Endothelial cell of umbilical vein (primary cell): ENCODE measurements around the gene L2HGDH. TPM values are rescaled to one million over a fixed set of nuclear protein-coding genes. Genes with fewer than 3 reads are reported as not detected.

ENCODE experiments used
- BruUV-seq: library from RNA; stranded (reverse); fragments of 400-500 nt; replicated peaks from 2 replicates; lab custom pipeline; 2021; lab: Mats Ljungman, UMichigan
- CTCF ChIA-PET: fragments of 300-600, 350-600 bp; sonication (Branson Sonifier 250); formaldehyde crosslinking; loops from one replicate; lab custom pipeline; 2021; ENCODE audit warnings: antibody characterized with exemption, inconsistent platforms; lab: Charles Lee
- POLR2A ChIA-PET: fragments of 300-600, 350-600 bp; sonication (Branson Sonifier 250); formaldehyde crosslinking; loops from one replicate; lab custom pipeline; 2021; ENCODE audit warnings: antibody characterized with exemption, inconsistent platforms; lab: Charles Lee
- DNase-seq: peaks from one replicate; pipeline ENCODE4 v3.0.0-alpha.2; 2011; ENCODE audit warnings: low read depth, low spot score
- FAIRE-seq: peaks from 2 replicates; lab custom pipeline; 2011; peaks lifted over from hg19 to GRCh38; lab: Jason Lieb, UNC
- H2AFZ ChIP-seq: 2 replicates; pipeline ENCODE4 v1.6.0; 2012; ENCODE audit warnings: low read depth, low read length, control low read depth, inconsistent platforms
- H3K27ac ChIP-seq: 2 replicates; pipeline ENCODE4 v1.5.1; 2011; ENCODE audit warnings: low read depth, mild to moderate bottlenecking, control low read depth, low read length, moderate library complexity; ENCODE audit not compliant: insufficient read depth
- H3K27me3 ChIP-seq, 2 experiments: 2 replicates each; pipeline versions ENCODE4 v1.6.0 to v1.6.1; 2011; ENCODE audit warnings: low read length in 2 of 2, mixed read lengths in 1 of 2; ENCODE audit not compliant: control insufficient read depth in 2 of 2, insufficient read depth in 2 of 2
- H3K36me3 ChIP-seq, 2 experiments: 2 replicates in 1 of 2; 3 replicates in 1 of 2; pipeline ENCODE4 v1.5.1; 2011; ENCODE audit warnings: low read length in 2 of 2, mild to moderate bottlenecking in 1 of 2, moderate library complexity in 1 of 2; ENCODE audit not compliant: control insufficient read depth in 2 of 2, insufficient read depth in 2 of 2; ENCODE audit errors: extremely low read depth in 1 of 2
- H3K4me1 ChIP-seq: 3 replicates; pipeline ENCODE4 v1.5.1; 2011; ENCODE audit warnings: mild to moderate bottlenecking, low read length; ENCODE audit not compliant: control insufficient read depth, insufficient read depth; ENCODE audit errors: extremely low read depth
- H3K4me2 ChIP-seq: 2 replicates; pipeline ENCODE4 v1.6.1; 2011; ENCODE audit warnings: low read length, control low read depth, mixed read lengths; ENCODE audit not compliant: insufficient read depth
- H3K4me3 ChIP-seq, 3 experiments: fragments of 200-600 bp in 1 of 3; sonication (generic), shearing (Covaris generic) in 1 of 3; replicated peaks in 1 of 3; 2 replicates each; pipeline ENCODE4 v1.5.1; 2011 to 2016; ENCODE audit warnings: control low read depth in 3 of 3, low read length in 3 of 3, mild to moderate bottlenecking in 2 of 3, inconsistent platforms in 1 of 3, low read depth in 1 of 3, moderate library complexity in 1 of 3; ENCODE audit not compliant: insufficient read depth in 1 of 3
- H3K79me2 ChIP-seq: 2 replicates; pipeline ENCODE4 v1.6.0; 2012; ENCODE audit warnings: low read length, inconsistent platforms; ENCODE audit not compliant: control insufficient read depth, insufficient read depth
- H3K9ac ChIP-seq: replicated peaks from 2 replicates; pipeline ENCODE3; 2011; ENCODE audit warnings: low read length, control low read depth; ENCODE audit not compliant: insufficient read depth; ENCODE audit errors: extremely low read depth
- H3K9me1 ChIP-seq: replicated peaks from 3 replicates; pipeline ENCODE4 v1.6.0; 2011; ENCODE audit warnings: mild to moderate bottlenecking, low read length; ENCODE audit not compliant: control insufficient read depth, insufficient read depth; ENCODE audit errors: extremely low read depth
- H3K9me3 ChIP-seq: replicated peaks from 2 replicates; pipeline ENCODE4 v1.5.1; 2012; ENCODE audit warnings: low read length, inconsistent platforms; ENCODE audit not compliant: control insufficient read depth, insufficient read depth
- H4K20me1 ChIP-seq: replicated peaks from 2 replicates; pipeline ENCODE3; 2011; ENCODE audit warnings: mild to moderate bottlenecking, low read length; ENCODE audit not compliant: control insufficient read depth, insufficient read depth; ENCODE audit errors: extremely low read depth
- CTCF ChIP-seq, 2 donors: IDR thresholded peaks; 1 replicate in 1 of 2; 2 replicates in 1 of 2; pipeline ENCODE4 v1.5.1; 2011; ENCODE audit warnings: low read length in 2 of 2, mild to moderate bottlenecking in 2 of 2, moderate library complexity in 2 of 2, control low read depth in 1 of 2, inconsistent platforms in 1 of 2, low read depth in 1 of 2; ENCODE audit not compliant: insufficient read depth in 1 of 2; ENCODE audit errors: extremely low read depth in 1 of 2
- FOS ChIP-seq: IDR thresholded peaks from 2 replicates; pipeline ENCODE4 v1.6.1; 2011; ENCODE audit warnings: mild to moderate bottlenecking, low read length, moderate library complexity, borderline replicate concordance; ENCODE audit not compliant: insufficient read depth
- MYC ChIP-seq: IDR thresholded peaks from one replicate; pipeline ENCODE4 v1.6.1; 2011; ENCODE audit warnings: mild to moderate bottlenecking, low read depth, low read length
- POLR2AphosphoS5 ChIP-seq: IDR thresholded peaks from 2 replicates; pipeline ENCODE4 v1.6.1; 2012; ENCODE audit warnings: low read depth, mild to moderate bottlenecking, control low read depth, low read length, moderate library complexity; ENCODE audit not compliant: insufficient read depth
- dilution Hi-C: fragments of 300-500 bp; cut with MboI; formaldehyde crosslinking; loops from one replicate; pipeline ENCODE4 v1.15.0; 2019; ENCODE audit warnings: low sequenced_read_pairs; ENCODE audit not compliant: extremely low pct_ligation_motif_present
- intact Hi-C: fragments of 100-400 bp; cut with micrococcal nuclease; formaldehyde crosslinking; loops from one replicate; pipeline ENCODE4 v1.10.0; 2022
- polyA plus RNA-seq, 4 experiments: library from polyadenylated mRNA; depleted of rRNA in 3 of 4; stranded (reverse) in 3 of 4; unstranded in 1 of 4; fragments of >200 nt; gene quantifications; 2 replicates each; pipeline versions ENCODE4 v1.2.1 to v1.2.3, GENCODE V29; 2011 to 2012; ENCODE audit warnings: missing spikeins in 1 of 4
- total RNA-seq: library from RNA; stranded (reverse); gene quantifications from 2 replicates; pipeline ENCODE4 v1.2.3, GENCODE V29; 2021

Gene L2HGDH
- total and polyA plus RNA-seq, 2 donors (not counting 3 experiments of a cell fraction or from before 2014, with no cell fraction given): 2.5 to 5.3 TPM

DNA sequence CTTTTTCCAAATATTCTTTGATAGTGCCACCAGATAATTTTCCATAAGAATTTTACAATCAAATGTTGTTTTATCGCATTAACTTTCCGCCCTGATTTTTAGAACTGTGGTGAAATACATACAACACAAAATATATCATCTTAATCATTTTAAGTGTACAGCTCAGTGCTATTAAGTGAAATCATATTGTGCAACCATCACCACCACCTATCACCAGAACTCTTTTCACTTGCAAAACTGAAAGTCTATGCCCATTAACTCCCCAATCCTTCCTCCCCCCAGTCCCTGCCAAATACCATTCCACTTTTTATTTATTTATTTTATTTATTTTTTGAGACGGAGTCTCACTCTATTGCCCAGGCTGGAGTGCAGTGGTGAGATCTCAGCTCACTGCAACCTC lies 48.1 kb upstream of the L2HGDH start:
- FAIRE-seq (no peak), DNase-seq (no peak)
- BruUV-seq: no TSS peak
- dilution Hi-C loops: no loop called here
- H2AFZ ChIP-seq: no peak overlapping the region
- ChIA-PET CTCF (interaction anchor here (1.1 to 1.4 kb wide), 2 partner anchors 16 to 39 kb away, joined by 3 read pairs; no protein-coding TSS in a partner anchor), POLR2A (interaction anchor here (0.6 kb wide), 1 partner anchor 11 kb away, joined by 3 read pairs; no protein-coding TSS in a partner anchor)
- no peaks in the 10 kb centered on the region for H3K79me2 ChIP-seq
- TF ChIP-seq MYC: no peak
- no peak for TF ChIP-seq CTCF (IDR thresholded peaks at IDR 0.05; ENCODE audit: extremely low read depth in 1 of 2, insufficient read depth in 1 of 2, low read depth in 1 of 2, low read length in 2 of 2)
- no peak overlapping the region for H3K4me3 ChIP-seq
- no peaks in the 10 kb centered on the region for H3K9me3 ChIP-seq
- H3K9ac ChIP-seq: no peak overlapping the region
- no peaks in the 10 kb centered on the region for H3K27me3 ChIP-seq
- H3K4me2 ChIP-seq: no peak overlapping the region
- no peaks in the 10 kb centered on the region for H4K20me1 ChIP-seq
- H3K36me3 ChIP-seq: no peaks in the 10 kb centered on the region
- intact Hi-C loops: no loop called here
- H3K4me1 ChIP-seq: peaks cover 12% of the 10 kb centered on the region
- H3K27ac ChIP-seq: no peak overlapping the region
- H3K9me1 ChIP-seq: no peaks in the 10 kb centered on the region

DNA sequence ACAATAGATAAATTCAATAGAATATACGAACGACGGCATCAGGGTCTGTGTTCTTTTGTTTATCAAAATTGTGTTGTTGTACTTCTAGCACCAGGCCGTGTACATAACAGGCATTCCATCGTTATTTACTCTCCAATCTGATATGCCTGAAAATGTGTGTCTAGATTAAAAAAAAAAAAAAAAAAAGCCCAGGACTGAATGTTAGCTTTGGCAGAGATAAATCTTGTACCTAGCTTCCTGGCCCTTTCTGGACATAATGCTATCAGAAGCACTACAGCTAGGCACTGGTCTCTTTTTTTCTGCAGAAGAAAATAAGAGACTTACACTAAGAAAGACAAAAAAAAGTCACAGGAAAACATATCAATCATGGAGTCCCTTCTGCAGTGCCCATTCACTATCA lies 47.6 kb upstream of the L2HGDH start:
- intact Hi-C loops: no loop called here
- ChIA-PET POLR2A (interaction anchor here (0.6 kb wide), 1 partner anchor 11 kb away, joined by 3 read pairs; no protein-coding TSS in a partner anchor), CTCF (interaction anchor here (1.1 to 1.4 kb wide), 2 partner anchors 15 to 39 kb away, joined by 3 read pairs; no protein-coding TSS in a partner anchor)
- BruUV-seq: no TSS peak
- DNase-seq (no peak), FAIRE-seq (no peak)
- dilution Hi-C loops: no loop called here
- Histone ChIP-seq H2AFZ (no peak overlapping the region), H3K79me2 (no peaks in the 10 kb centered on the region), H3K9me1 (no peaks in the 10 kb centered on the region), H3K9ac (no peak overlapping the region), H4K20me1 (no peaks in the 10 kb centered on the region), H3K4me2 (no peak overlapping the region), H3K36me3 (no peaks in the 10 kb centered on the region), H3K4me3 (no peak overlapping the region), H3K27ac (no peak overlapping the region), H3K27me3 (no peaks in the 10 kb centered on the region), H3K9me3 (no peaks in the 10 kb centered on the region), H3K4me1 (peaks cover 12% of the 10 kb centered on the region)
- TF ChIP-seq POLR2AphosphoS5 (no peak), FOS (no peak)
